A172 (cell line): ENCODE measurements around the gene FREM1. TPM values are rescaled to one million over a fixed set of nuclear protein-coding genes. Genes with fewer than 3 reads are reported as not detected.

Experiments
- DNase-seq: peaks from one replicate; pipeline ENCODE4 v3.0.0-alpha.2; 2015; ENCODE audit warnings: low spot score
- total RNA-seq: library from RNA; depleted of rRNA; stranded (reverse); fragments of >200 nt; shearing (Covaris generic); gene quantifications from 2 replicates; pipeline ENCODE4 v1.2.3, GENCODE V29; 2014

FREM1 gene
- total RNA-seq, 1 experiment from 2014 or later = not detected

- DNase-seq = no peak
Measured at GRCh38 chr9:14822666-14823065, 87.6 kb downstream of the FREM1 start.

GRCh38 chr9:14819183-14819582 is 91.0 kb downstream of the FREM1 start:
- no peak for DNase-seq

- no peak for DNase-seq
Measured at GRCh38 chr9:14814249-14814628, 96.0 kb downstream of the FREM1 start.

GRCh38 chr9:14813336-14814248 is 96.6 kb downstream of the FREM1 start:
- DNase-seq = peak; percentile 10

DNA sequence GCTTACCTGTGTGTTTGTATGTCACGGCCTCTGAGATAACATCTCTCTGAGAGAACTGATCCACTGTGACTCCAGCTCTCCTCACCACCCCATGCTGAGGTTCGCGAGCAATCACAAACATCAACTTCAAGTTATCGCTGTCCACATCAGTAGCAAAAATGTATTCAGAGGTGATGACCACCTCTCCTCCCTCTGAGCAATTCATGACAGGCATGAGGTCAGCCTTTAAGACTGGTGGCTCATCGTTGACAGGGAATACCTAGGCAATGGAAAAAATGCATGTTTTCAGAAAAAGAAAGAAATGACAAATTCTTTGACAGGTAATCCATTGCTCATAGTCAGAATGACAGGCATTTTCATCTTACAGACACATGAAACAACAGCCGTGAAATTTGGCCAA is 97.4 kb downstream of the FREM1 start:
- peak; percentile 8 for DNase-seq

- DNase-seq = no peak
Measured at GRCh38 chr9:14811844-14812243, 98.4 kb downstream of the FREM1 start.

DNA sequence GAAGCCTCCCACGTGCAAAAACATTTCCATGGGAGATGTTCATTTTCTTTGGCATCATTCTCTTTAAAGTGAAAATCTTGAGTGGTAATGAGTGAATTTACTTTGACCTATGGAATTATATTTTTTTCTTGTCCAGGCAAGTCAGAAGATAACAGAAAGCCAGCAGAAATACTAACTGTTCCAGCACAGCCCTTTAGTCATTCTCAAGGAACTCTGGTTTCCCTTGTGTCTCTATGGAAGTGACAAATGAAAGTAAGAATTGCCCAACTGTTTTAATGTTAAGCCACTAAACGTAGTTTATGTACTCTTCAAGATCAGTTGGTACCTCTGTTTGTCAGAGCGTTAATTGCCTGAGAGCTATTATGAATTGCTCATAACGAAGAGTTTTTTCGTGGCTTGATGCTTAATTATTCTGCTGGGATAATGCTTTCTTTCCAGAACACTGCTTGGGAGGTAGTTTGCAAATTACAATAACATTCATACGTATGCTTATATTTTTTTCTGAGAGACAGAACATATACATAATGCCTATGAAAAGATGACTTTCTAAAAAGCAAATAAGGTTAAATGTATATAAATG is 103.2 kb downstream of the FREM1 start:
- no peak for DNase-seq

DNA sequence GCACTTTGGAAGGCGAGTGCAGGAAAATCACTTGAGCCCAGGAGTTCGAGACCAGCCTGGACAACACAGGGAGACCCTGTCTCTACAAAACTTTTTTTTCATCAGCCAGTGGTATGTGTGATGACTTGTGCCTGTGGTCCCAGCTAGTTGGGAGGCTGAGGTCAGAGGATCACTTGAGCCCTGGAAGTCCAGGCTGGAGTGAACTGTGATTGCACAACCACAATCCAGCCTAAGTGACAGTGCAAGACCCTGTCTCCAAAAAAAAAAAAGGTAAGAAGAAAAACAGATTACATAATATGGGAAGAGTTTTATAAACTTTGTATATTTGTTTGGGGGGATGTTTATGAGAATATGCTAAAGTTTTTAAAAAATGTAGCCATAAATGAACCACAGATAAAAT is 111.2 kb downstream of the FREM1 start:
- no peak for DNase-seq

DNA sequence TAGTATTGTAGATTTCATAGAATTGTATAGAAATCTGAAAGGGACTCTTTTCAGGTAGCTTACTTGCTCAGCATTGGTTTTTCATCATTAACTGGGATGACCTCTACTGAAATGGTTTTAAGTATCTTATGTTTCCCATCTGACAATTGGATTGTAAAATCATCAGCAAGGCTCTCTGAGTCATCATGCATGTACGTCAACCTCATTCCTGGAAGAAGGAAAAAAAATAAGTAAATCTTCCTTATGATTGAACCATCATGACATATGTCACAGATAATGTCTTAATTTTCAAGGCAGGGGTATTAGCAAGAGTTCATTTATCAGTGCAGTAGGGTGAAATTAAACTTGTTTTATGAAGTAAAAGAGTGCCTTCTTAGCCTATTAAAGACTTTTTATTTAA is 112.8 kb downstream of the FREM1 start:
- no peak for DNase-seq

- DNase-seq = no peak
Measured at GRCh38 chr9:14793389-14793788, 116.8 kb downstream of the FREM1 start.

GRCh38 chr9:14790628-14791027 is 119.6 kb downstream of the FREM1 start:
- DNase-seq = no peak

DNA sequence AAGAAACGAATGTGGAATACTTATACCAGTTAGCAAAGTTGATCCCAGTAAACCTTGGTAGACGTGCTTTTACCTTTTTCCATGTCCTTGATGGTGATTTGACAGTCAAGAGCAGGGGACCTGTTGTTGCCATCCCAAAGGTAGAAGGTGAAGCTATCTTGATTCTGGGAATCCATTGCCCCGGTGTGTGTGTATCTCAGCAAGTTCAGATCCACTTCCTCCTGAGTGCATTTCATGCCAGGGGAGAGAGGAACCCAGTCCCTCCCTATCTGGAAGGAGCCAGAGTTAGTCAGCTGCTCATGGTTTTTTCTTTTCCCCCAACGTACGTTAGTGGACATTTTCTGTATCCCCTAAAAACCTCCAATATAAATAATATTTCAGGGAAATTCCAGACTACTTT is 121.4 kb downstream of the FREM1 start:
- DNase-seq = no peak

GRCh38 chr9:14783358-14783757 is 126.9 kb downstream of the FREM1 start:
- no peak for DNase-seq

- no peak for DNase-seq
Measured at GRCh38 chr9:14782286-14783051, 127.8 kb downstream of the FREM1 start.

GRCh38 chr9:14780693-14781092 is 129.5 kb downstream of the FREM1 start:
- DNase-seq = no peak

- no peak for DNase-seq
Measured at GRCh38 chr9:14780251-14780650, 130.0 kb downstream of the FREM1 start.

GRCh38 chr9:14779566-14780022 is 130.6 kb downstream of the FREM1 start:
- DNase-seq = no peak

GRCh38 chr9:14778565-14778964 is 131.7 kb downstream of the FREM1 start:
- no peak for DNase-seq

DNA sequence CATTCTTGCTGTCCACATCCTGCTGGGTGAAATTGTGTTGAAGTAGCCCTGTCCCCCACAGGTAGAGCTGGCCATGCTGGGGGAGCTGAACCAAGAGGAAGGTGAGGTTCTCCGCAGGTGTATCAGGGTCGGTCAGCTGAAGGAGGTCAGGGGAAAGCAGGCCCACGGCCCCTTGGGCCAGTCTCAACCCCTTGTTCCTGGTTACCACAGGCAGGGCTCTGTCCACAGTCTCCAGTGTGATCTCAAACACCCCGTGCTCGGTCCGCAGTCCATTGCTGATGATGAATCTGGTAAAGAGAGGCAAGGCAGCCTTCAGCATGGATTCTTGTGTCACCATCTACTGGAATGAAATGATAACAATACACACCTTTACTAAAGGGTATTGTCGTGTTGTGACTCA is 134.3 kb downstream of the FREM1 start:
- no peak for DNase-seq

- no peak for DNase-seq
Measured at GRCh38 chr9:14770592-14770991, 139.6 kb downstream of the FREM1 start.

- DNase-seq = peak; percentile 18
Measured at GRCh38 chr9:14769230-14769571, 141.0 kb downstream of the FREM1 start.

DNA sequence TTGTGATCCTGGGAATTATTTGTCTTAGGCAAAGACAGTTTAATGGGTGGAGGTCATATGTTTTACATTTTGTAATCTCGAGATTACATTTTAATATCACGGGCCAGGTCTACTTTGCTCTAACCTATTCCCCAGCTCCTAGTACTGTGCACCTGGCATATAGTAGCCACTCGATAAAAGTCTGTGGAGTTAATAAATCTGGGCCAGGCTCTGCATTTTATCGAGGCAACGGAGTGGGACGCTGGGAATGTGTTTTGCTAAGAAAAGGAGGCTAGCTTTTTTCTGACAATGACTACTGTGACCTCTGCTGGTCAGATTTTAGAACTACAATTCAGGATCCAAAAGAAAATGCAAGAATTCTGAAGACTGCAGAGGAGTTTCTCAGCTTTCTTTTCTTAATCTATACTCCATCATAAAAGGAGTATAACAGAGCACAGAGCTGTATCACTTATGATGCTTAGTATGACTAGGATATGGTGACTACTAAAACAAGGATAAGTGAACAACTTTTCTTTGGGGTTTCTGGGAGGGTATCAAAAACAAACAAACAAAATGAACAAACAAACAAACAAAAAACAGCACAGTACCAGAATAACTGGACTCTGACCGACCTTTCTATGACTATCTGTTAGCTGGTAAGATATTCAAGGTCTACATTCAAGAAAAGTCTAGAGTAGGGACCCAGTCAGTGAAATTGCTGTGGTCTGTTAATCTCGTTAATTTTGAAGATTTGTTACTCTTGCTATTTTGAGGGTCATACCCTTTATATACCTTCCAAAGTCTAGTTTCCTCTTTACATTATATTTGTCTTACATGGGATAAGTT is 141.6 kb downstream of the FREM1 start:
- DNase-seq = peak; percentile 40
